Measurements from ENCODE around the gene UBE4A.

The UBE4A gene

GRCh38 chr11:118342503-118343161 is 16.8 kb upstream of the UBE4A start, which contains the start of gene CD3D:
CD3D (minus strand) TSS chr11:118342705; CDS start chr11:118342607, 98 bp downstream.
- H3K27ac ChIP-seq (replicated peaks), result no peak within 1 kb of the TSS
- no peak within 1 kb of the TSS for H3K4me3 ChIP-seq (replicated peaks; ENCODE audit: insufficient read depth, low read length)
- no peaks in the 10 kb centered on the region for H3K27me3 ChIP-seq (ENCODE audit: insufficient read depth, poor library complexity, severe bottlenecking)
- no peak for DNase-seq (ENCODE audit: low read depth in 1 of 2, low spot score in 1 of 2)
- TF ChIP-seq CTCF (IDR thresholded peaks at IDR 0.05; ENCODE audit: insufficient read depth, low read length), result no peak
- no peak for TF ChIP-seq POLR2AphosphoS5 (IDR thresholded peaks at IDR 0.05; ENCODE audit: low read depth)
- TF ChIP-seq SPI1 (IDR thresholded peaks at IDR 0.05; ENCODE audit: borderline replicate concordance, low read depth), result no peak

- Histone ChIP-seq H3K27me3 (ENCODE audit: insufficient read depth, poor library complexity, severe bottlenecking) (no peaks in the 10 kb centered on the region), H3K4me3 (replicated peaks; ENCODE audit: insufficient read depth, low read length) (no peak overlapping the region), H3K27ac (replicated peaks) (no peak overlapping the region)
- no peak for DNase-seq (ENCODE audit: low read depth in 1 of 2, low spot score in 1 of 2)
- TF ChIP-seq SPI1 (IDR thresholded peaks at IDR 0.05; ENCODE audit: borderline replicate concordance, low read depth), result no peak
- no peak for TF ChIP-seq POLR2AphosphoS5 (IDR thresholded peaks at IDR 0.05; ENCODE audit: low read depth)
- TF ChIP-seq GABPA (IDR thresholded peaks at IDR 0.05; ENCODE audit: low read depth), result no peak
- no peak for TF ChIP-seq REST (IDR thresholded peaks at IDR 0.05; ENCODE audit: insufficient replicate concordance, low read depth)
- no peak for TF ChIP-seq CTCF (IDR thresholded peaks at IDR 0.05; ENCODE audit: insufficient read depth, low read length)
Observed at GRCh38 chr11:118343248-118343647, 16.2 kb upstream of the UBE4A start.

GRCh38 chr11:118343981-118344515 is 15.4 kb upstream of the UBE4A start, which contains the start of gene CD3G:
CD3G (plus strand) TSS chr11:118344344; CDS start chr11:118344424, 80 bp downstream.
- TF ChIP-seq CTCF (IDR thresholded peaks at IDR 0.05; ENCODE audit: insufficient read depth, low read length) (no peak), SPI1 (IDR thresholded peaks at IDR 0.05; ENCODE audit: borderline replicate concordance, low read depth) (no peak), GABPA (IDR thresholded peaks at IDR 0.05; ENCODE audit: low read depth) (no peak), REST (IDR thresholded peaks at IDR 0.05; ENCODE audit: insufficient replicate concordance, low read depth) (no peak), POLR2AphosphoS5 (IDR thresholded peaks at IDR 0.05; ENCODE audit: low read depth) (no peak)
- DNase-seq (ENCODE audit: low read depth in 1 of 2, low spot score in 1 of 2), result no peak
- Histone ChIP-seq H3K27ac (replicated peaks) (no peak within 1 kb of the TSS), H3K27me3 (ENCODE audit: insufficient read depth, poor library complexity, severe bottlenecking) (no peaks in the 10 kb centered on the region), H3K4me3 (replicated peaks; ENCODE audit: insufficient read depth, low read length) (no peak within 1 kb of the TSS)

Measured in HL-60 (cell line).